MCF 10A (cell line): ENCODE results near the gene PDZD11. TPM values are rescaled to one million over a fixed set of nuclear protein-coding genes. Genes with fewer than 3 reads are reported as not detected.
A peak's percentile ranks its signal among the peaks of the same experiment; 100 is the strongest.

Experiments
- BruUV-seq: library from RNA; stranded (reverse); fragments of 400-500 nt; replicated peaks from 2 replicates; lab custom pipeline; 2021; lab: Mats Ljungman, UMichigan
- CTCF ChIA-PET: fragments of 300-600 bp; sonication (Branson Sonifier 250); formaldehyde crosslinking; extraction: SDS; loops from one replicate; lab custom pipeline; 2021; ENCODE audit warnings: antibody characterized with exemption, inconsistent platforms; lab: Yijun Ruan, JAX
- POLR2A ChIA-PET: fragments of 300-600, 350-650 bp; sonication (Branson Sonifier 250); formaldehyde crosslinking; extraction: SDS; loops from one replicate; lab custom pipeline; 2020; ENCODE audit warnings: antibody characterized with exemption, inconsistent platforms; lab: Yijun Ruan, JAX
- DNase-seq: peaks from one replicate; pipeline ENCODE4 v3.0.0-alpha.2; 2018; ENCODE audit not compliant: unreplicated experiment
- H3K27ac Mint-ChIP-seq: one replicate; pipeline ENCODE4 v1.8.0; 2022; ENCODE audit warnings: mild to moderate bottlenecking, low read depth, mixed read lengths; ENCODE audit not compliant: unreplicated experiment
- H3K27me3 Mint-ChIP-seq: one replicate; pipeline ENCODE4 v1.8.0; 2022; ENCODE audit warnings: mixed read lengths; ENCODE audit not compliant: insufficient read depth, unreplicated experiment
- H3K36me3 Mint-ChIP-seq: one replicate; pipeline ENCODE4 v1.8.0; 2022; ENCODE audit warnings: mild to moderate bottlenecking, moderate library complexity, mixed read lengths; ENCODE audit not compliant: insufficient read depth, unreplicated experiment
- H3K4me1 Mint-ChIP-seq: one replicate; pipeline ENCODE4 v1.8.0; 2022; ENCODE audit warnings: mixed read lengths; ENCODE audit not compliant: insufficient read depth, unreplicated experiment
- H3K4me3 Mint-ChIP-seq: one replicate; pipeline ENCODE4 v1.8.0; 2022; ENCODE audit warnings: mild to moderate bottlenecking, moderate library complexity, mixed read lengths; ENCODE audit not compliant: unreplicated experiment
- H3K9me3 Mint-ChIP-seq: one replicate; pipeline ENCODE4 v1.8.0; 2022; ENCODE audit warnings: mixed read lengths; ENCODE audit not compliant: unreplicated experiment
- CTCF ChIP-seq: fragments of 200-600 bp; IDR thresholded peaks from one replicate; pipeline ENCODE4 v1.8.0; 2022; ENCODE audit warnings: antibody characterized with exemption, mild to moderate bottlenecking; ENCODE audit not compliant: unreplicated experiment
- intact Hi-C: fragments of 100-400 bp; cut with micrococcal nuclease; formaldehyde crosslinking; loops from 2 replicates; pipeline ENCODE4 v1.14.1; 2022
- total RNA-seq: library from RNA; stranded (reverse); gene quantifications from 2 replicates; pipeline ENCODE4 v1.2.3, GENCODE V29; 2022

Gene PDZD11
- total RNA-seq, 1 experiment from 2014 or later: 51.9 TPM

GRCh38 chrX:70268034-70268433 lies 21.7 kb downstream of the PDZD11 start, which contains the start of gene ARR3:
ARR3 (plus strand) TSS chrX:70268334; CDS start chrX:70269386, 1,052 bp downstream.
- intact Hi-C loops: loop anchor here (10.0 kb wide), 1 partner anchor 773 kb away; no protein-coding TSS in a partner anchor
- CTCF ChIA-PET: interaction anchor here (0.6 to 1.2 kb wide), 3 partner anchors 71 to 242 kb away, joined by 3 to 4 read pairs (median 3); no protein-coding TSS in a partner anchor
- TF ChIP-seq CTCF: no peak

GRCh38 chrX:70264784-70265183 lies 24.9 kb downstream of the PDZD11 start:
- no peak for DNase-seq
- H3K4me3 Mint-ChIP-seq: no peak overlapping the region
- POLR2A ChIA-PET: no interaction called here
- peaks cover 22% of the 10 kb centered on the region for H3K27me3 Mint-ChIP-seq
- H3K9me3 Mint-ChIP-seq: no peaks in the 10 kb centered on the region
- BruUV-seq: no TSS peak
- H3K4me1 Mint-ChIP-seq: no peaks in the 10 kb centered on the region
- CTCF ChIA-PET: interaction anchor here (0.6 to 0.9 kb wide), 5 partner anchors 31 to 617 kb away, joined by 3 read pairs; no protein-coding TSS in a partner anchor
- no peak overlapping the region for H3K27ac Mint-ChIP-seq
- H3K36me3 Mint-ChIP-seq: no peaks in the 10 kb centered on the region
- intact Hi-C loops: loop anchor here (10.0 kb wide), 1 partner anchor 770 kb away; no protein-coding TSS in a partner anchor
- TF ChIP-seq CTCF: no peak

More at GRCh38 chrX:70268034-70268433, 21.7 kb downstream of the PDZD11 start, which contains the start of gene ARR3:
- POLR2A ChIA-PET: no interaction called here
- Mint-ChIP-seq H3K27me3 (peaks cover 30% of the 10 kb centered on the region), H3K9me3 (no peaks in the 10 kb centered on the region), H3K4me1 (no peaks in the 10 kb centered on the region), H3K4me3 (no peak within 1 kb of the TSS), H3K27ac (no peak within 1 kb of the TSS), H3K36me3 (no peaks in the 10 kb centered on the region)
- BruUV-seq: no TSS peak
- no peak for DNase-seq

- Mint-ChIP-seq H3K4me3 (no peak overlapping the region), H3K9me3 (no peaks in the 10 kb centered on the region), H3K27ac (no peak overlapping the region), H3K4me1 (no peaks in the 10 kb centered on the region), H3K36me3 (no peaks in the 10 kb centered on the region), H3K27me3 (peaks cover 13% of the 10 kb centered on the region)
- peak; percentile 61 for TF ChIP-seq CTCF
- POLR2A ChIA-PET: interaction anchor here (1.4 kb wide), 1 partner anchor 130 kb away, joined by 3 read pairs; the partner anchor contains the start of gene IGBP1
- intact Hi-C loops: loop anchor here (1.0 to 10.0 kb wide), 3 partner anchors 66 to 768 kb away; partner anchors contain the start of gene IGBP1
- no TSS peak for BruUV-seq
- CTCF ChIA-PET: interaction anchor here (0.6 to 2.8 kb wide), 15 partner anchors 9 to 775 kb away, joined by 3 to 15 read pairs (median 3); partner anchors contain the start of gene PDZD11
- peak; percentile 49 for DNase-seq
Measured at GRCh38 chrX:70262952-70263567, 26.7 kb downstream of the PDZD11 start.

- no peak within 1 kb of the TSS for H3K27ac Mint-ChIP-seq
- DNase-seq: no peak
- TF ChIP-seq CTCF: no peak
- BruUV-seq: no TSS peak
- no peaks in the 10 kb centered on the region for H3K36me3 Mint-ChIP-seq
- no peaks in the 10 kb centered on the region for H3K4me1 Mint-ChIP-seq
- H3K27me3 Mint-ChIP-seq: peaks cover 30% of the 10 kb centered on the region
- POLR2A ChIA-PET: interaction anchor here (0.7 kb wide), 1 partner anchor 127 kb away, joined by 3 read pairs; the partner anchor contains the start of gene IGBP1
- no peak within 1 kb of the TSS for H3K4me3 Mint-ChIP-seq
- intact Hi-C loops: loop anchor here (10.0 kb wide), 1 partner anchor 765 kb away; no protein-coding TSS in a partner anchor
- CTCF ChIA-PET: interaction anchor here (0.6 kb wide), 2 partner anchors 106 to 692 kb away, joined by 3 to 4 read pairs; no protein-coding TSS in a partner anchor
- H3K9me3 Mint-ChIP-seq: no peaks in the 10 kb centered on the region
Measured at GRCh38 chrX:70260104-70260503, 29.6 kb downstream of the PDZD11 start, which contains the start of gene P2RY4. P2RY4 (minus strand) TSS chrX:70260204; CDS start chrX:70259624, 580 bp downstream.
